Gastrocnemius medialis (tissue), 4 donors: ENCODE results near the gene PAK5. TPM values are rescaled to one million over a fixed set of nuclear protein-coding genes. Genes with fewer than 3 reads are reported as not detected.

Experiments
- ATAC-seq, 2 donors: fragments of 150-250 bp; one replicate each; pipeline ENCODE4 v1.9.1; 2016
- DNase-seq, 2 donors: peaks; one replicate each; pipeline ENCODE4 v3.0.0-alpha.2; 2019
- H3K27ac ChIP-seq, 4 donors: fragments of 200-600 bp; sonication (generic); 1 replicate in 1 of 4; 2 replicates in 3 of 4; pipeline ENCODE4 v1.5.1; 2016 to 2018; ENCODE audit warnings: mild to moderate bottlenecking in 2 of 4, moderate library complexity in 1 of 4
- H3K27me3 ChIP-seq, 3 donors: fragments of 200-600 bp; sonication (generic) in 2 of 3; 1 replicate in 1 of 3; 2 replicates in 2 of 3; pipeline versions ENCODE4 v1.5.1 to v1.6.0; 2016 to 2019; ENCODE audit warnings: mild to moderate bottlenecking in 1 of 3, moderate library complexity in 1 of 3
- H3K36me3 ChIP-seq, 2 donors: fragments of 200-600 bp; sonication (generic) in 1 of 2; one replicate each; pipeline ENCODE4 v1.5.1; 2017 to 2018
- H3K4me1 ChIP-seq, 2 donors: fragments of 200-600 bp; sonication (generic) in 1 of 2; one replicate each; pipeline ENCODE4 v1.5.1; 2016 to 2017; ENCODE audit warnings: mild to moderate bottlenecking in 2 of 2
- H3K4me3 ChIP-seq, 4 donors: fragments of 200-600 bp; sonication (generic) in 3 of 4; 1 replicate in 1 of 4; 2 replicates in 3 of 4; pipeline ENCODE4 v1.5.1; 2016 to 2019; ENCODE audit warnings: mild to moderate bottlenecking in 2 of 4
- H3K9me3 ChIP-seq, 3 donors: fragments of 200-600 bp; sonication (generic) in 2 of 3; 1 replicate in 1 of 3; 2 replicates in 2 of 3; pipeline ENCODE4 v1.5.1; 2016 to 2019
- CTCF ChIP-seq, 5 experiments: fragments of 450-650 bp in 3 of 5; fragments of 200-600 bp in 2 of 5; sonication (generic) in 2 of 5; IDR thresholded peaks in 4 of 5; conservative IDR thresholded peaks in 1 of 5; 1 replicate in 4 of 5; 2 replicates in 1 of 5; pipeline ENCODE4 v1.5.1; 2016 to 2019; ENCODE audit warnings: antibody characterized with exemption in 5 of 5, mild to moderate bottlenecking in 3 of 5, moderate library complexity in 3 of 5
- POLR2A ChIP-seq, 2 donors: fragments of 450-650 bp; IDR thresholded peaks; one replicate each; pipeline ENCODE4 v1.6.1; 2017; ENCODE audit warnings: antibody characterized with exemption in 2 of 2, mild to moderate bottlenecking in 2 of 2, moderate library complexity in 2 of 2
- in situ Hi-C, 4 donors: fragments of 200-750 bp; cut with MboI; loops; one replicate each; pipeline versions ENCODE4 v1.15.0 to v1.8.0; 2017; ENCODE audit warnings: low sequenced_read_pairs in 4 of 4
- intact Hi-C: fragments of 100-400 bp; cut with DNase I; formaldehyde crosslinking; loops from one replicate; pipeline ENCODE4 v1.15.1; 2023; ENCODE audit warnings: low total_unique reads
- total RNA-seq, 4 donors: library from RNA; depleted of rRNA; stranded (reverse); fragments of >200 nt; gene quantifications; one replicate each; pipeline versions ENCODE4 v1.1.0 to v1.2.3, GENCODE V29; 2016

PAK5 gene
- total RNA-seq, 4 donors from 2014 or later: not detected

GRCh38 chr20:9637889-9638288 lies 201.0 kb downstream of the PAK5 start:
- ATAC-seq: no peak
- in situ Hi-C loops: no loop called here
- H3K9me3 ChIP-seq: no peaks in the 10 kb centered on the region

GRCh38 chr20:9635750-9636149 lies 203.1 kb downstream of the PAK5 start:
- ATAC-seq (no peak), DNase-seq (no peak)
- Histone ChIP-seq H3K27ac (no peak overlapping the region), H3K9me3 (no peaks in the 10 kb centered on the region), H3K4me3 (no peak overlapping the region), H3K36me3 (no peaks in the 10 kb centered on the region), H3K27me3 (no peaks in the 10 kb centered on the region), H3K4me1 (no peaks in the 10 kb centered on the region)
- intact Hi-C loops: no loop called here
- in situ Hi-C loops: no loop called here
- no peak for TF ChIP-seq CTCF (IDR thresholded peaks at IDR 0.05 in 4 of 5, conservative IDR thresholded peaks at IDR 0.05 in 1 of 5)
- no peak for TF ChIP-seq POLR2A (IDR thresholded peaks at IDR 0.05)

More at GRCh38 chr20:9637889-9638288, 201.0 kb downstream of the PAK5 start:
- intact Hi-C loops: no loop called here
- H3K4me3 ChIP-seq: no peak overlapping the region
- H3K27me3 ChIP-seq: no peaks in the 10 kb centered on the region
- H3K36me3 ChIP-seq: no peaks in the 10 kb centered on the region
- TF ChIP-seq CTCF (IDR thresholded peaks at IDR 0.05 in 4 of 5, conservative IDR thresholded peaks at IDR 0.05 in 1 of 5) (no peak), POLR2A (IDR thresholded peaks at IDR 0.05) (no peak)
- H3K27ac ChIP-seq: no peak overlapping the region
- DNase-seq: no peak
- no peaks in the 10 kb centered on the region for H3K4me1 ChIP-seq

GRCh38 chr20:9634327-9634726 lies 204.5 kb downstream of the PAK5 start:
- H3K4me3 ChIP-seq: no peak overlapping the region
- H3K36me3 ChIP-seq: no peaks in the 10 kb centered on the region
- no peaks in the 10 kb centered on the region for H3K27me3 ChIP-seq
- intact Hi-C loops: no loop called here
- no peaks in the 10 kb centered on the region for H3K9me3 ChIP-seq
- no peak for DNase-seq
- ATAC-seq: no peak
- no peaks in the 10 kb centered on the region for H3K4me1 ChIP-seq
- TF ChIP-seq CTCF (IDR thresholded peaks at IDR 0.05 in 4 of 5, conservative IDR thresholded peaks at IDR 0.05 in 1 of 5) (no peak), POLR2A (IDR thresholded peaks at IDR 0.05) (no peak)
- in situ Hi-C loops: no loop called here
- H3K27ac ChIP-seq: no peak overlapping the region

- H3K27ac ChIP-seq: no peak overlapping the region
- no peaks in the 10 kb centered on the region for H3K4me1 ChIP-seq
- no peak for ATAC-seq
- DNase-seq: no peak
- no peak overlapping the region for H3K4me3 ChIP-seq
- in situ Hi-C loops: no loop called here
- TF ChIP-seq CTCF (IDR thresholded peaks at IDR 0.05 in 4 of 5, conservative IDR thresholded peaks at IDR 0.05 in 1 of 5) (no peak), POLR2A (IDR thresholded peaks at IDR 0.05) (no peak)
- H3K9me3 ChIP-seq: no peaks in the 10 kb centered on the region
- H3K36me3 ChIP-seq: no peaks in the 10 kb centered on the region
- H3K27me3 ChIP-seq: no peaks in the 10 kb centered on the region
- intact Hi-C loops: no loop called here
Measured at GRCh38 chr20:9632991-9633390, 205.9 kb downstream of the PAK5 start.

- intact Hi-C loops (no loop called here), in situ Hi-C loops (no loop called here)
- Histone ChIP-seq H3K27ac (no peak overlapping the region), H3K36me3 (no peaks in the 10 kb centered on the region), H3K27me3 (no peaks in the 10 kb centered on the region), H3K4me1 (no peaks in the 10 kb centered on the region), H3K4me3 (no peak overlapping the region), H3K9me3 (no peaks in the 10 kb centered on the region)
- TF ChIP-seq CTCF (IDR thresholded peaks at IDR 0.05 in 4 of 5, conservative IDR thresholded peaks at IDR 0.05 in 1 of 5): no peak
- TF ChIP-seq POLR2A (IDR thresholded peaks at IDR 0.05): no peak
- DNase-seq (no peak), ATAC-seq (no peak)
Measured at GRCh38 chr20:9632265-9632664, 206.6 kb downstream of the PAK5 start.
